Midbrain (tissue), 1 donor: ENCODE measurements around the gene MS4A8.

Experiments
- DNase-seq: peaks from one replicate; lab custom pipeline; 2025; lab: John Stamatoyannopoulos, UW

The MS4A8 gene

DNA sequence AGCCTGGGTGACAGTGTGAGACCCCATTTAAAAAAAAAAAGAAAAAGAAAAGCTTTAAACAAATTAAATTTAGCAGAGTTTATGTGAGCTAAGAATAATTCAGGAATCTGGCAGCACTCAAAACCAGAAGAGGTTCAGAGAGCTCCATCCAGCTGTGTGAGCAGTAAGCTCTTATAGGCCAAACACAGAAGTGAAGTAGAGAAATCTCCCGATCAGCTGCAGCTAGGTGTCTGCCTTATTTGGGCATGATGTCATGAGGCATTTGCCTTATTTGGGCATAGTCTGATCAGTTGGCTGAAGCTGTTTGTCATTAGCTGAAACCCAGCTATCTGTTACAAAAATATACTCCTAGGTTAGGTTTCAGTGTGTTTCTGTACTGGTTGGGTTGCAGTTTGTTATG, 65.5 kb downstream of the MS4A8 start:
- no peak for DNase-seq

DNA sequence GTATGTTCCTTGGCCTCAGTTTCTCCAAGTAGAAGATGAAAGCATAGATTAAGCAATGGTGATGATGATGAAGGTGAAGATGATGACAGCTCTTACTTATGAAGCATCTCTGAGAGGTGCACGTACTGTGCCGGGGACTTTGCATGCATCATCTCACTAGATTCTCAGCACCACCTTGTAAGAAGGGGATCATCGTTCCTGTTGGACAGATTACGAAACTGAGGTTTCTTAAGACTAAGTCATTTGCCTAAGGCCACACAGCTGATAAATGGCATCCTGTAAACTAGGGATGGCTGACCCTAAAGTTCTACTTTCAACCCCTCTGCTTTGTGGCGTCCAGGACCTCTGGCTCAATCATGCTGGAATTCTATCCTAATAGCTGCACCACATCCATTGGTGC, 65.9 kb downstream of the MS4A8 start:
- no peak for DNase-seq
